Fibroblast of skin of right biceps (primary cell): ENCODE data around the gene TIGD2.

Source experiments
- DNase-seq: peaks from one replicate; pipeline ENCODE4 v3.0.0-alpha.2; 2013

TIGD2 gene

DNA sequence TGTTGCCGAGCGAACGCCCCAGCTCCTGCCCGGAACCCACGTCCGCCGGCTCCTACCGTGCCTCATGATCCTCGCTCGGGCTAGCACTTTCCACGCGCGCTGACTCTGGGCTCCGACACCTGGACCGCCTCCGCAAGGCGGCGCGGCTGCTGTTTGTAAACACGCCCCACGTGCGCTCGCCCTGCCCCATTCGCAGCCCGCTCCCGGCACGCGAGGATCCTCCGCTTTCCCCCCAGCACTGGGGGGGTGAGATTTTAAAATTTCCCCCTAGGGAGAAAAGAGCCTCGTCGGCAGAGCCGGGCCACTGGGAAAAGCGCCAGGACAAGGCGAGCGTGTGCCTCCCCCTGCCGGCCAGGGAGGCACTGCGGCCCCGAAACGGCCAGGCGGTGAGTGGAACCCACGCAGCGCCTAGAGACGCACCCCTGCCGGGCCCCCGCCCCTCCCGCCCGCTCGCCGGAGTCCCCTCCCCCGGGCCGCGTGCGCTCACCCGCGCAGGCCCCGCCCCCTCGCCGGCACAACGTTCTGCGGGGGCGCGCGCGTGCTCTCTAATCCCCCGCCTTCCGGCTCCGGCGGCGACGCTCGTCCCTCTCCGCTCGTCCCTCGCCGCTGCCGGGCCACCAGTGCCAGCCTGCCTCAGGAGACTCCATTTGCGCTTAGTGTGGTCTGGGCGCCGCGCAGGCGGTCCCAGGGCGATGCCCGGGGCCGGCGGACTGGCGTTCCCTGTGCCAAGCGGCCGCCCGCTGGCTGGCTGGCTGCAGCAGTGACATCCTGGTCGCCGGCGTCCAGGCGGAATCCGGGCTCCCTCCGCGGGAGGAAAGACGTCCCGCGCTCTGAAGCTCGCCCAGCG, at the start of gene TIGD2:
Gene TIGD2 (plus strand): TSS at position 548 of the 847 bp plus-strand sequence. CDS start 1,442 bp downstream, outside the sequence.
- DNase-seq, result peak; percentile 90

DNA sequence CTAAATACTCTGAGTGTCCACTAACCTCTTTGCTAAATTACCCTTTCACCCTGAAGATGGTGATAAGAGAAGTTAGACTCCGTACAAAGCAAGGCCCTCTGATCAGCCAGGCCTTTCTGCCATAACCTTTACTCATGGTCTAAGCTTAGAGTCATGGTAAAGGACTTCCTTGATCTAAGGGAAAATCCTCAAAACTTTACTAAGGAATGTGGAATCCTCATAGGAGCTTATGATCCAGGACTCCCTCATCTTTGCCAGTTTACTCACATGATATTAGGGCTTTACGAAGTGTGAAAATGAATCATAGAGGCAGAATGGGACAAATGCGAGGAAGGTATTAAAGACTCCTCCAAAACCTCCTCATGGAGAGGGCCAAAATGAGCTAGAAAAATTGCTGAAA, 46.5 kb upstream of the TIGD2 start:
- DNase-seq, result peak; percentile 53

DNA sequence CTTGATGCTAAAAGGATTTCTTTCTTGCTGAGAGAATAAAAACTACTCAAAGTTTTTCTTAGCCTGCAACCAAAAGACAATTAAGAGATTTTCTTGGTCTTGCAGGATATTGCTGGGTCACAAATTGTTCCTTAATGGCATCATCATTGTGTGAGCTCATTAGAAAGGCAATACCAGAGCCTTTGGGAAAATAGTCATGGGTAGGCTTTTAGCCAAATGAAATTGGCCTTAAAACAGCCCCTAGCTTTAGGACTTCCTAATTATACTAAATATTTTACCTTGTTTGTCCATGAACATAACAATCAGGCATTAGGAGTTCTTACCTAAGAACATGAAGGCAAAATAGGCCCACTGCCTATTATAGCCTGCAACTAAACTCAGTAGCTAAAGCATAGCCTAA, 43.9 kb upstream of the TIGD2 start:
- peak; percentile 45 for DNase-seq

DNA sequence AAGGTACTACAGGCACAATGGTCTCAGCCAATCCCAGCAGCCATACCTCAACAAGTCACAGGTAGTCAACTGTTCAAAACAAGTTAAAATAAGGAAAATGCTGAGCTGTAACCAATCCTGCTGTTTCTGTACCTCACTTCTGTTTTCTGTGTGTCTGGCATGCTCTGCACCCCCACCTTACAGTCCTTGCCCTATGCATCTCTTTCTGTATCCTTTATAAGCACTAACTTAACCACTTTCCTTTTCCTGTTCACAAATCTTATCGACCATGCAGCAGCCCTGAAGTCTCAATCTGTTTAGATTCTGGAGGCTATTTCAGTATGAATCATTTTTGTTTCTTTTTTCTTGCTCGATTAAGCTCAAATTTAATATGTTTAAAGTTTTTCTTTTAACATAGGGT, 41.9 kb upstream of the TIGD2 start:
- DNase-seq, result no peak

DNA sequence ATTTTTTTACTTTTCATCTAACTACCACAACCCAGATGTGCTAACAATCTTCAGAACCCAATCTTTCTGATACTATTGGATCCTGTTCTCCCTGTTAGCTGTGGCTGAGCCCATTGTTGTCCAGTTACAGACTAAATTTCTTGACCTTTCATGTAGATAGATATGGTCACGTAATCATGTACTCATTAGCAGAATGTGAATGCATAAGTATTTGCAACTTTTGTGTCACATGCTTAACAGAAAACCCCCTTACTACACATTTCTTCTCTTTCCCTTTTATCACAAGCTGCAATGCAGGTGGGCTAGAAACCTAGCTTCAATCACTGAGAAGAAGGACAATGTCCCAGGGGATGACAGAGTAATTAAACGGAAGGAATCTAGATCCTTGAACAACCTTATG, 41.3 kb upstream of the TIGD2 start:
- DNase-seq, result no peak

DNA sequence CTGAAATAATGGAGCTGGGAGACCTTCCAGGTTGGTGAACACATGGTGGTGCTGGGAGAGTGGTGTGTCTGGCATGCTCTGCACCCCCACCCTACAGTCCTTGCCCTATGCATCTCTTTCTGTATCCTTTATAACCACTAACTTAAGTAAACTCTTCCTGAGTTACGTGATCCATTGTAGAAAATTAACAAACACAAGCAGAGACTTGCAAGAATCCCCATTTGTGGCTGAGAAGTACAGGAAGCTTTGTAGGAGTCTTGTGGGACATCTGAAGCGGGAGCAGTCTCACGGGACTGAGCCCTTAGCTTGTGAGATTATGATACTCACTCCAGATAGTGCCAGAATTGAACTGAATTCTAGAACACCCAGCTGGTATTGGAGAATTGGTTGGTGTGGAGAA, 40.0 kb upstream of the TIGD2 start:
- DNase-seq, result no peak

DNA sequence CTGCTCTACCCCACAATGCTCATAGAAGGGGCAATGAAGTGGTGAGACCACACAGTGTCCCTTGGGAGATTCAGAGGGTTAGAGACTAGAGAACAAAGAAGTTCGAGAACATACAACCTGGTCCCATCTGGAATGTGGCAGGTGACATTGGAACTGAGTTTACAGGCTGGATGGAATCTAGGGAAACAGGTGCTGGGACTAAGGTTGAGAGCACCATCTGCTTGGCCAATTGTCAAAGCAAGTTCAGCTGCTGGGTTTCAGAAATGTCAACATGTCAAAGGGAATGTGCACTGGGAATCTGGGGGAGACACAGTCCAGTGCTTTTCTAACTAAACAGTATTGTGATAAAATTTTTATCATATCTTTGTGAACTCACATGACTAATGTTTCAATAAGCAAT, 38.4 kb upstream of the TIGD2 start:
- no peak for DNase-seq

DNA sequence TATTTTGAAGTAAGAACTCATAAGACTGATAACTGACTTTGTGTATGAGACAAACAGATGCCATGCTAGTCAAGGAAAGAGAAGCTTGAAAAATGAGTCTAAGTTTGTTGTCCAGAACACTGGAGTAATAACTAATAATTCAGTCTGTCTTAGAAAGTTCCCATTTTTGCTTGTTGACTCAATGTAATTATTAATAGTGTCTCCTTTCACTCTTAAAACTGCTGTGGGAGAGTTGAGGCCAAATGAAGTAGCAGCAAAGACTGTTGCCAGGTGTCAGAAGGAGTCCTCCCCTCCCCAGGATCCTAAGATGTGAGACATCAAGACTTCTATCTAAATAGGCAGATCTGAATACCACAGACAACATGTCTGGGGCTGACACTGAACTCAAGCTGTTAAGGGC, 33.6 kb upstream of the TIGD2 start:
- no peak for DNase-seq

DNA sequence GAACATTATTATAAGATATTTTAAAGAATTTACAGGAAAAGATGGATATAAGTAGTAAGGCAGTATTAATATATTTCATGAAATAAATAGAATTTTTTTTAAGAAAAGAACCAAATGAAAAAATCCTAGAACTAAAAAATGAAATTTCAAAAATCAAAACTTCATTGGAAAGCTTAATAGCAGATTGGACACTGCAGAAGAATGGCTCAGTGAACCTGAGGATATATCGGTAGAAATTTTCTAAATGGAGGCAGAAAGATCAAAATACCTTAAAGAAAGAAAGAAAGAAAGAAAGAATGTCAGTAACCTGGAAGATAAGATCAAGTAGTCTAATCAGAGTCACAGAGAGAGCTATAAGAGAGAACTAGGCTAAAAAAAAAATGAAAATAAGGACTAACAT, 33.0 kb upstream of the TIGD2 start:
- DNase-seq, result no peak

DNA sequence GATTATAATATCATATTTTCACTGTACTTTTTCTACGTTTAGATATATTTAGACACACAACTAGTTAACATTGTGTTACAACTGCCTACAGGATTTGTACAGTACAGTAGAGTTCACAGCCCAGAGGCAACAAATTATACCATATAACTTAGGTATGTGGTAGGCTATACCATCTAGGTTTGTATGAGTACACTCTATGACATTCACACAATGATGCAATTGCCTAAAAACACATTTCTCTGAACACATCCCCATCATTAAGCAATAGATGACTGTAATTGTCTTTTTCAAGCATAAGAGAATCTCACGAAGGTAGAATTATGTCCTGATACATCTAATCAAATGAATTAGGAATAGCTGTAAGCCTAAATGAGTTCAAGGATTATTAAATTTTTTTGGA, 12.3 kb upstream of the TIGD2 start:
- DNase-seq, result no peak

DNA sequence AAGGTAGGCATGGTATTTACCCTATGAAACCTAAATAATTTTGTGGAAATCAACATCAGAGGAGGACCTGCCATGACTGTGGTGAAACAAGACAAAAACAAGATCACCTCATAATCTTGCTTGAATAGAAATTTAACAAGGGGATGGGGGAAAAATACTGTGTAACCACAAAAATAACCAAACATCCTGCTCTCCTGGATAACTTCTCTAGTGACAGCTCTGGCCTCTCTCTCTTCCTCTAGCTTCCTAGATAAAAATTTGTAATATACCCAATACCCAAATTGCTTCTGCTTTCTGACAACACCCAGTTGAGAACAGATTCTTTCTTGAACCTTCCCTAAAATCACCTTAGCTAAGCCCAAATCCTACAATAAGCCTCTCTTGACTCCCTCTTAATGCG, 11.9 kb upstream of the TIGD2 start:
- no peak for DNase-seq

DNA sequence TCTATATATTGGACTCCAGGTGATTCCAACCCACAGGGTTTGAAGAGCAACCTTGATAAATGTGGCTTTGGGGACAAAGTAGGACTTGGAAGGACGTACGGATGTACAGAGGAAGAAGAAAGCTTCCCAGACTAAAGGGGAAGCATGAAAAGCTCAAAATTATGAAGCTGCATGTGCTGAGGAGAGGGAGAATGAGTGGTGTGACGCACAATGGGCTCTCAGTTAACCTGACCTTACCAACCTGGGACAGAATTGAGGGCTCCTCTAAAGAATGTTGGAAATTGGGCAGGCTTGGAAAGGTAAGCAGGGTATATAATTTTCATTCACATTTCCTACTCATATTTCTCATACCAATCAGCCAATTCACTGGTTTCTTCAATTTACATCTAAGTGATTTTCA, 10.5 kb upstream of the TIGD2 start:
- no peak for DNase-seq

DNA sequence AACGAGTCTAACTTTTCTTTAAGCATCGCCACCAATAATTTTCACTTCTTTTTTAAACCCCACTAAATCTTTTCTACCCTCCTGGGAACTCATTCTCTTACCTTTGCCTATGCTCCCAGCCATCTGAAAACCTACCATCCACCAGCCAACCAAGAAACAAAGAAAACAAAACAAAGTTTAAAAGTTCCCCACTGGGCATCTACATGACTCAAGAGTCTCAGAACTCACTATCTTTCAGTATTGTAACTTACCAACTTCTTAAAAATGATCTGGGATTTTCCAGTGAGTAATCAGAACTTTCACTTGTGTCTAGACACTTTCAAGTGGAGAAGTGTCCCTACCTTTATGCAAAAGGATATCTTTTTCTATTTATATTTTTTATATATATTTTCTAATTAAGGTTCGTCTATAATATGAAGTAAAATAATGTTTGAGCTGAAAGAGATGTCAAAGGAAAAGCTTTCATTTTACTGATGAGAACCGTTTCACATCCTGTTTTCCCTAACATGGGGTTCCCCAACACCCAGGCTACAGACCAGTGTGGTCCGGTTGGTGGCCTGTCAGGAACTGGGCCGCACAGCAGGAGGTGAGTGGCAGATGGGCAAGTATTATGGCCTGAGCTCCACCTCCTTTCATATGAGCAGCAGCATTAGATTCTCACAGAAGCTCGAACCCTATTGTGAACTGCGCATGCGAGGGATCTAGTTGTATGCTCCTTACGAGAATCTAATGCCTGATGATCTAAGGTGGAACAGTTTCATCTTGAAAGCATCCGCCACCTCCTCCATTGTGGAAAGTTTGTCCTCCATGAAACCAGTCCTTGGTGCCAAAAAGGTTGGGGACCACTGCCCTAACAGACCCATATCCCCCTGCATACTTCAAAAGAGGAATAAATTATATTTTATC, 9.8 kb upstream of the TIGD2 start:
- DNase-seq, result no peak

DNA sequence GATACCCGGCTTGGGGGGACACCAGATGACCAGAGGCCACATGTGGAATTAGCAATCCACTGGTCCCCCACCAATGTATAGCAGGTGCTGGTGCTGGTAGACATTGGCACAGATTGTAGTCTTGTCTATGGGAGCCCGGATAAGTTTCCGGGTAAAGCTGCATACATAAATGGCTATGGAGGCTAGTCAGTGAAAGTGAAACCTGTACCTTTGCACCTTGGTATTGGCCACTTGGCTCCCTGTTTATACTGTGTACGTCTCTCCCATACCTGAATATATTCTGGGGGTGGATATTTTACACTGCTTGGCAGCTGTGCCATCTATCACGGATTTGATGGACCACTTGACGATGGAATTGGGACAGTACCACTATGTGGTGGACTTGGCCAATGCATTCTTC, 5.6 kb upstream of the TIGD2 start:
- DNase-seq, result no peak

DNA sequence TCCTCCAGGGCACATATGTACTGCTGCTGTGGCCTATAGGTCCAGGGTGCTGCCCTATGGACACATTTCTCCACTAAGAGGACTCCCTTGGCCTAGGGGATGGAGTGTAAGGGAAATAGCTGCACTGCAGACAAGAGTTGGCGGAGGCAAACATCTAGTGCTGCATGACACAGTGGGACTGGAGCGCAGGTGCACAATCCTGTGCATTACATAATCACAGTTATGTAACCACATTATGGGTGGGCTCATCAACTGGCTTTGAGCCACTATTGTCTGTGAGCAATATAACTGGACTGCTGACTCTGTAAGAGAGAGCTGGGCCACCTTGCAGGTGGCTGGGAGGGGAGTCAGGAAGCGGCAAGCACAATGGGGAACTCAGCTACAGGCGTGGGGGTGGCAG, 3.2 kb upstream of the TIGD2 start:
- DNase-seq, result no peak

DNA sequence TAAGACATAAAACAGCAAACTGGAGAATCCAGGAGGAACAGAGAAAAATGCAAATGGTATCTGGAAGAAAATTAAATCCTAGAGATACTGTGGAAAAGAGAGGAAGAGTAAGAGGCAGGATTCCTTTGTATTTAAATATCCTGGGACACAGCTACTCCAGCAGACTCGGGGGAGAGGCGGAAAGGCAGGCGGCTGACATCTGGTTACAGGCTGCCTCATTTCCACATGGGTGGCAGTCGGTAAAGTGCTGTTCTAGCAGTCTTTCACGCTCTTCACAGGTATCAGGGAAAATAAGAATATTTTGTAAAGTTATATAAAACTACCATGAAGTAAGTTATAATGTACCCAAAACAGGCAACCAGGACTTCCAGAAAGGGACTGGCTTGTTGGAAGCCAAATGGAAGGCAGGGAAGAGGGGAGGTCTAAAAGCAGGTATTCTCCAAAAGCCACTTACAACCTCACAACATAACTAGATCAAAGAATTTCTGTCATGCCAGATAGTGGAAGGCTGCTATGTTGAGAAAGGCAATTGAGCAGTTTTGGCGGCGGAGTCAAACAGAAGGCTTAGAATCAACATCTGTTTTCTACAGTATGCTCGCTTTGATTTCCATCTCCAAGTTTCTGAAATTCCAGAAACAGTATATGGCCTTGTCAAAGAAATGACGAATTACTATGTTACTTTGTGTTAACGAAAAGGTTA, 1.3 kb upstream of the TIGD2 start:
- no peak for DNase-seq

DNA sequence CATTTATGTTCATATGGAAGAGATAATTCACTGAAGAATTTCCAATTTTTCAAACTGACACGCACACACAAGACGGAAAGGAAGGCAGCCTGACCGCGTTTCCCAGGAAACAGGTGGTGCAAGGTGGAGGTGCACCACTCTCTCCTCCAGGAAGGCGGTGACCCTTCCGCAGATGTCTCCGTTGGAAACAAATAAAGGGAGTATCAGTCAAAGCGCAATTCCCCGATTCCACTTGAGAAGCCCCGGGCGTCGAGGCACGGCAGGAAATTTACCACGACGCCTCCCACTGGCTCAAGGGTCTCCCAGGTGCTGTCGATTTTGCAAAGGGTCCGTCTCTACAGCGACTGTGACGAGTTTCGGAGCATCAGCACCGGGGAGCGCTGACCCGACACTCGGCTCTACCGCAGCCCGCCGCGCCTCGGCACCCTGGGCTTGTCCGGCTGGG, 770 bp upstream of the TIGD2 start:
- DNase-seq, result no peak

DNA sequence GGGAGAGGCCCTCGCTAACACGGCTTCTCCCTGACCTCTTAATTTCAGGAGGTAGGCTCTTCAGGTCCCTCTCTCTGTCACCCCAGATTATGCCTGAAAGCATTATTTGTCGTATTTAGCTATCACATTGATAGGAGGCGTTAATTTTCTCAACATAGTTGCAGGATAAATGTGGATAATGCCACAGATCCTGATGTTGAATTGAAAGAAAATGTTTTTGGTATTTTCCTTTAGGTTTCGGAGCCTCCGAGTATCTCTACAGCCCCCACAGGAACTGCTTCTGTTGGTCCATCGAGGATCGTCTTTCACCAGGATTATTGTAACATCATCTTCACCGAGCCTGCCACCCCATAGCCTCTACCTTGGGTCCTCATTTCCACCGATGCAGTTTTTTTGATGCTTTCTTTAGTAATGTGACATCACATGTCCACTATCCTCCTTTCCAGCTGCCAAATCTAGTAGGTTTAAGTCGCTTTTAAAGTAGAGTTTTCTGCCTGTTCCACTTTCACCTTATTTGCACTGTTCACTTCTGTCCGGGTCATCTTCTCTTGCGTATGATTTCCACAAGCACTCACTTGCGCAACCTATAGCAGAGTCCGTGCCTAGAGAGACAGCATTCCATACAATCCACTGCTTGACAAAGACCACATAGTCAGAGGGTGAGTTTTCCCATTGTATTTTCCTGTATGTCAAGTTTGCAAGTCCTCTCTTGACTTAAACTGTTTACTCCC, 665 bp downstream of the TIGD2 start:
- peak; percentile 91 for DNase-seq

DNA sequence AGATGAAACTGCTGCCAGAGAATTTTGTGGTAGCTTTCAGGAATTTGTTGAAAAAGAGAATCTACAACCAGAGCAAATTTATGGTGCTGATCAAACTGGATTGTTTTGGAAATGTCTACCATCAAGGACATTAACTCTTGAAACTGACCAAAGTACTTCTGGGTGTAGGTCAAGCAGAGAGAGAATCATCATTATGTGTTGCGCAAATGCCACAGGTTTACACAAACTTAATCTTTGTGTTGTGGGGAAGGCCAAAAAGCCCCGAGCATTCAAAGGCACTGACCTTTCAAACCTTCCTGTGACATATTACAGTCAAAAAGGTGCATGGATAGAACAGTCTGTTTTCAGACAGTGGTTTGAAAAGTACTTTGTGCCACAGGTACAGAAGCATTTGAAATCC, 2.1 kb downstream of the TIGD2 start:
- DNase-seq, result no peak

DNA sequence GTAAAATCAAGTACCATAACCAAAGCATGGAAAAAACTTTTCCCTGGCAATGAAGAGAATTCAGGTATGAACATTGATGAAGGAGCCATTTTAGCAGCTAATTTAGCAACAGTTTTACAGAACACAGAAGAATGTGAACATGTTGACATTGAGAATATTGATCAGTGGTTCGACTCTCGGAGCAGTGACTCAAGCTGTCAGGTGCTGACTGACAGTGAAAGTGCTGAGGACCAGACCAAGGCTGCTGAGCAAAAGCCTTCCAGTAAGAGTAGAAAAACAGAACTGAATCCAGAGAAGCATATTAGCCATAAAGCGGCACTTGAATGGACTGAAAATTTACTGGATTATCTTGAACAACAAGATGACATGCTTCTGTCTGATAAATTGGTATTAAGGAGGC, 2.8 kb downstream of the TIGD2 start:
- DNase-seq, result no peak

DNA sequence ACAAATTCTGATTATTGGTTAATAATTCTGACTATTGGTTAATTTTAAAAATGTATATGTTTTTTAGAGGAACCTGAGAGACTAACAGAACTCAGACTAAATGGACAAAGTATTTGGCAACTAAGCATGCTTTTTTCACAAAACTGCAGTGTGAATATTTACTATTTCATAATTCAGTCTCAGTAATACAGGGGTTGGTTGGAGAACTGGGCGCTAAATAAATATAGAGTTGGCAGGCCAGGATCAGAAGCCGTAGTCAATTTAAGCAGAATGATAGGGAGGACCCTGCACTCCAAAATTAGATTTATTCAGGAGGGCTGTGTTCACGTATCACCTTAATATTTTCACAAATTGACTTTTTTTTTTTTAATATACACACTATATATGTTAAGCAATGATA, 5.8 kb downstream of the TIGD2 start:
- DNase-seq, result no peak

DNA sequence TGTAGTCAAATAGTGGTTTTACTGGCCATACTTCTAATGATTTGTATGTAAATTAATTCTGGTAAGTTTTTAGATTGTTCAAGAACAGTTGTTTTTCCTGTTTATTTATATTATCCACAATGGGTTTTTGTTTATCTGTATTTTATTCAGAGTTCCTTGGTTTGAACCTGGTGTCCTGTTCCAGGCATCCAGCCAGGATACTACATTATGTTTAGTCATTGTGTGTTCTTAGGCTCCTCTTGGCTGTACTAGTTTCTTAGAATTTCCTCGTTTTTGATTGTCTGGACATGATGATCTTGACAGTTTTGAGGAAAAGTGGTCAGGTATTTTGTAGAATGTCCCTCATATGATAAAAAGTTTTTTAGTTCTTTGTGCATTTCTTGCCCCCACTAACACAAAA, 7.8 kb downstream of the TIGD2 start:
- no peak for DNase-seq

DNA sequence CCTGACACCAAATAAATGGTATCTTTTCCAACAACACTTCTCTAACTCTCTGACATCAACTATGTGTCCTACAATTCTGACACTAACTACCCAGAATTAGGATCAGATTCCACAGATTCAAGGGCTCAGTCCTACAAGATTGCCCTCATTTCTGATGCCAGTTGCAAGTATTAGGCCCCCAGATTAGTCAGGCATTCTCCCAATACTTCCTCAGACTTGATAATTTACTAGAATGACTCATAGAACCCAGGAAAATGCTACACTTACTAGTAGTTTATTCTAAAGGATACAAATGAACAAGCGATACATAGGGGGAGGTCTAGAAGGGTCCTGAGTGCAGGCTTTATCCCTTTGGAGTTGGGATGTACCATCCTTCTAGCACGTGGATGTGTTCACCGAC, 8.5 kb downstream of the TIGD2 start:
- peak; percentile 23 for DNase-seq
